Keratinocyte (primary cell): ENCODE measurements around the gene PADI1. TPM values are rescaled to one million over a fixed set of nuclear protein-coding genes. Genes with fewer than 3 reads are reported as not detected.

Experiments
- DNase-seq: peaks from one replicate; pipeline ENCODE4 v3.0.0-alpha.2; 2011; ENCODE audit warnings: low read depth, missing footprints, low spot score
- FAIRE-seq: peaks from 2 replicates; lab custom pipeline; 2011; peaks lifted over from hg19 to GRCh38; lab: Jason Lieb, UNC
- H2AFZ ChIP-seq: 2 replicates; pipeline ENCODE4 v1.6.0; 2012; ENCODE audit warnings: low read length, control low read depth, inconsistent platforms; ENCODE audit not compliant: control insufficient read depth
- H3K27ac ChIP-seq: 2 replicates; pipeline ENCODE4 v1.5.1; 2011; ENCODE audit warnings: low read length; ENCODE audit not compliant: control insufficient read depth, insufficient read depth
- H3K27me3 ChIP-seq: 3 replicates; pipeline ENCODE4 v1.6.0; 2011; ENCODE audit warnings: low read length; ENCODE audit not compliant: control insufficient read depth, insufficient read depth; ENCODE audit errors: extremely low read depth
- H3K36me3 ChIP-seq, 2 experiments: 2 replicates in 1 of 2; 3 replicates in 1 of 2; pipeline ENCODE4 v1.5.1; 2011; ENCODE audit warnings: low read length in 2 of 2, mild to moderate bottlenecking in 1 of 2; ENCODE audit not compliant: control insufficient read depth in 2 of 2, insufficient read depth in 2 of 2; ENCODE audit errors: extremely low read depth in 1 of 2
- H3K4me1 ChIP-seq: 3 replicates; pipeline ENCODE4 v1.5.1; 2011; ENCODE audit warnings: low read length; ENCODE audit not compliant: control insufficient read depth, insufficient read depth; ENCODE audit errors: extremely low read depth
- H3K4me2 ChIP-seq: 3 replicates; pipeline ENCODE4 v1.6.0; 2011; ENCODE audit warnings: low read depth, low read length; ENCODE audit not compliant: control insufficient read depth, insufficient read depth; ENCODE audit errors: extremely low read depth
- H3K4me3 ChIP-seq, 3 experiments: fragments of 200-600 bp in 1 of 3; sonication (generic) in 1 of 3; 2 replicates in 2 of 3; 3 replicates in 1 of 3; pipeline ENCODE4 v1.5.1; 2011 to 2016; ENCODE audit warnings: low read length in 3 of 3, mild to moderate bottlenecking in 3 of 3, control low read depth in 2 of 3, inconsistent platforms in 1 of 3, low read depth in 1 of 3, mixed read lengths in 1 of 3, mixed run types in 1 of 3, moderate library complexity in 1 of 3; ENCODE audit not compliant: control insufficient read depth in 2 of 3, insufficient read depth in 2 of 3; ENCODE audit errors: extremely low read depth in 1 of 3
- H3K79me2 ChIP-seq: 2 replicates; pipeline ENCODE4 v1.6.0; 2012; ENCODE audit warnings: low read length; ENCODE audit not compliant: control insufficient read depth, insufficient read depth
- H3K9ac ChIP-seq: 3 replicates; pipeline ENCODE4 v1.6.0; 2011; ENCODE audit warnings: low read length; ENCODE audit not compliant: control insufficient read depth, insufficient read depth; ENCODE audit errors: extremely low read depth
- H3K9me1 ChIP-seq: 3 replicates; pipeline ENCODE4 v1.6.0; 2011; ENCODE audit warnings: low read length; ENCODE audit not compliant: control insufficient read depth, insufficient read depth; ENCODE audit errors: extremely low read depth
- H3K9me3 ChIP-seq: 2 replicates; pipeline ENCODE4 v1.5.1; 2012; ENCODE audit warnings: low read depth, low read length; ENCODE audit not compliant: control insufficient read depth
- H4K20me1 ChIP-seq: 3 replicates; pipeline ENCODE4 v1.6.0; 2011; ENCODE audit warnings: low read length; ENCODE audit not compliant: control insufficient read depth, insufficient read depth; ENCODE audit errors: extremely low read depth
- CTCF ChIP-seq, 3 experiments: IDR thresholded peaks in 1 of 3; conservative IDR thresholded peaks in 1 of 3; optimal IDR thresholded peaks in 1 of 3; 2 replicates in 2 of 3; 3 replicates in 1 of 3; pipeline versions ENCODE3 to v1.5.1; 2011; ENCODE audit warnings: low read length in 3 of 3, mild to moderate bottlenecking in 3 of 3, moderate library complexity in 2 of 3, control low read depth in 1 of 3, inconsistent platforms in 1 of 3; ENCODE audit not compliant: insufficient read depth in 2 of 3; ENCODE audit errors: extremely low read depth in 1 of 3
- EZH2 ChIP-seq: IDR thresholded peaks from one replicate; pipeline ENCODE4 v1.6.1; 2012; ENCODE audit warnings: inconsistent platforms, mild to moderate bottlenecking, low read length, moderate library complexity
- dilution Hi-C: fragments of 300-500 bp; cut with MboI; formaldehyde crosslinking; loops from one replicate; pipeline ENCODE4 v1.7.0; 2020; ENCODE audit warnings: low sequenced_read_pairs; ENCODE audit not compliant: extremely low pct_ligation_motif_present
- polyA plus RNA-seq, 5 experiments: library from polyadenylated mRNA; depleted of rRNA in 3 of 5; stranded (reverse) in 3 of 5; stranded (forward) in 1 of 5; unstranded in 1 of 5; fragments of >200 nt; gene quantifications; 1 replicate in 1 of 5; 2 replicates in 3 of 5; 3 replicates in 1 of 5; pipeline versions ENCODE4 v1.2.1 to v1.2.3, GENCODE V29; 2011 to 2012; ENCODE audit warnings: missing spikeins in 2 of 5, low read depth in 1 of 5, low replicate concordance in 1 of 5

Gene PADI1
- polyA plus RNA-seq, 1 donor (not counting 4 experiments of a cell fraction or from before 2014, with no cell fraction given): 0.96 TPM

GRCh38 chr1:17234405-17234804 lies 29.5 kb downstream of the PADI1 start:
- Histone ChIP-seq H3K4me1 (peaks cover 35% of the 10 kb centered on the region), H3K4me3 (no peak overlapping the region), H3K9me1 (no peaks in the 10 kb centered on the region), H3K79me2 (no peaks in the 10 kb centered on the region), H3K9me3 (no peaks in the 10 kb centered on the region), H4K20me1 (no peaks in the 10 kb centered on the region), H3K9ac (no peak overlapping the region), H3K27ac (peak overlapping the region; percentile 93), H3K36me3 (no peaks in the 10 kb centered on the region), H3K4me2 (no peak overlapping the region), H2AFZ (no peak overlapping the region), H3K27me3 (no peaks in the 10 kb centered on the region)
- no peak for FAIRE-seq
- no peak for TF ChIP-seq CTCF (optimal IDR thresholded peaks at IDR 0.05 in 1 of 3, IDR thresholded peaks at IDR 0.05 in 1 of 3, conservative IDR thresholded peaks at IDR 0.05 in 1 of 3; ENCODE audit: extremely low read depth in 1 of 3, insufficient read depth in 2 of 3, low read length in 3 of 3)
- TF ChIP-seq EZH2: no peak
- dilution Hi-C loops: no loop called here
- DNase-seq: no peak

- H3K4me3 ChIP-seq: no peak overlapping the region
- H2AFZ ChIP-seq: no peak overlapping the region
- H3K27me3 ChIP-seq: no peaks in the 10 kb centered on the region
- H3K4me1 ChIP-seq: peaks cover 35% of the 10 kb centered on the region
- FAIRE-seq: no peak
- DNase-seq: no peak
- H3K9ac ChIP-seq: no peak overlapping the region
- H3K4me2 ChIP-seq: no peak overlapping the region
- dilution Hi-C loops: no loop called here
- no peaks in the 10 kb centered on the region for H3K79me2 ChIP-seq
- H3K36me3 ChIP-seq: no peaks in the 10 kb centered on the region
- H3K27ac ChIP-seq: no peak overlapping the region
- no peaks in the 10 kb centered on the region for H4K20me1 ChIP-seq
- no peak for TF ChIP-seq CTCF (optimal IDR thresholded peaks at IDR 0.05 in 1 of 3, IDR thresholded peaks at IDR 0.05 in 1 of 3, conservative IDR thresholded peaks at IDR 0.05 in 1 of 3; ENCODE audit: extremely low read depth in 1 of 3, insufficient read depth in 2 of 3, low read length in 3 of 3)
- no peak for TF ChIP-seq EZH2
- H3K9me1 ChIP-seq: no peaks in the 10 kb centered on the region
- no peaks in the 10 kb centered on the region for H3K9me3 ChIP-seq
These were observed 30.4 kb downstream of the PADI1 start for GRCh38 chr1:17235135-17235885.
